GM21528 (cell line): ENCODE data around the gene GRP.

Experiments used
- ATAC-seq: cut with Tn5 transposase; IDR thresholded peaks from one replicate; pipeline ENCODE4 v1.9.1; 2021; ENCODE audit warnings: mild to moderate bottlenecking, moderate library complexity; ENCODE audit not compliant: unreplicated experiment, low FRiP score

GRP gene

GRCh38 chr18:59219672-59220163, at the start of gene GRP:
GRP (plus strand) TSS chr18:59220158; CDS start chr18:59220266, 108 bp downstream.
- no peak for ATAC-seq

DNA sequence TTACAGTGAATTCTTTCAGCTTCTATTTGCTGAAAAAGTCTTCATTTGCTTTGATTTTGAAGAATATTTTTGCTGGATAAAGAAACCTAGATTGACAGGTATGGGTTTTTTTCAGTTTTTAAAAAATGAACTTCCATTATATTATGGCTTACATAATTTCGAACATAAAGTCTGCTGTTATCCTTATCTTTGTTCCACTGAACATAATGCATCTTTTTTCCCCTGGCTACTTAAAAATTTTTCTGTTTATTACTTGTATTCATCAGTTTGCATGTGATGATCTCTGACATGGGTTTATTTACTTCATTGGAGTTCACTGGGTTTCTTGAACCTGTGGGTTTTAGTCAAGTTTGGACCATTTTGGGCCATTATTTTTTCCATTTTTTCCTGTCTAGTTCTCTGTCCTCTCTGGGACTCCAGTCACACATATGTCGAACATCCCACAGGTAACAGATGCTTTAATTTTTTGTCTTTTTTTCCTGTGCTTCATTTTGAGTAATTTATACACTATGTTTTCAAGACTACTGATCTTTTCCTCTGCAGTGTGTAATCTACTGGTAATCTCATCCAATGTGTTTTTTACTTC, 47.2 kb upstream of the GRP start:
- no peak for ATAC-seq

DNA sequence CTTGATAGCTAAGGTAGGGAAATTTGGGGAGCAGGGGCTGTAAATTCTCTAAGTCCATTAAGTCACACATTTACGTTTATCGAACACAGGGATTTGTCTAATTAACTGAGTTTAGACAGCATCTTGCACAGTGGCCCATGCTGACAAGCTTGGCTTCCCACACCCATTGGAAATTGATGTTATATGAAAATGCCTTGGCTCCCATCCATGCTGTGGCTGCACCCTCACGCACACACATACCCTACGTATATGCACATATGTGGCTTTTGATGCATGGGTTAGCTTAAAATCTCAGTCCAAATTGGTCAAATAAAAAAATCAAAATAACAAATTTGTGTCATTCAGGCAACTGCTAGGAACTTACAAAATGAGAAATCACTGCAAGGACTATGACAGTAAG, 42.5 kb upstream of the GRP start:
- ATAC-seq: no peak

DNA sequence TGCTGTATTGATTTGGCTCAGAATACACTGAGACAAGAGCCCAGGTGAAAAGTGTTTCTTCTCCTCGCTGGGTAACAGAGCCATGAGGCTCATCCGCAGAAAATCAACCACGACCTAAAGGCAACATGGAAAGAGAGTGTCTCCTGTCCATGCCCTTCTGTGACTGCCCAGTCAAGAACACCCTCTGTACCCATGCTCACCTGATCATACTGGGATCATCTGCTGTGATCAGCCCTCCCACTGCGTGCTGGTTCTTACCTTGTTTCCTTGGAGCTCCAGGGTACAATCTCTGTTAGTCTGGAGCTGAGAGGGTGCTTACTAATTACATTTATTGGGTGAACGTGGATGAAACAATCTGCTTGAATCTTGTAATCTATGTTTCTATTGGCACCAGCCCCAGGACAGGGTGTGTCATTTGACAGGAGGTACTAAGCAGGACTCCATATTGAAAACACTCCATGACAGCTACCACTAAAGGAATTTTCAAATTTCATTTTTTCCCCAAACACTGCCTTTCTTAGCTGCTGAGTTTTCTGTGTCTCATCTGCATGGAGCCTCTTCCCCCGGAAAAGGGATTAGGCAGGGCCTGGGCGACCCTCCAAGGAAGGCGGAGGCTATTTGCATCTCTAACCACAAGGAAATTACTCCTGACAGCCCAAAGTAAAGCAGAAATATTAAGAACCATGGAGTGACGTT, 39.7 kb upstream of the GRP start:
- ATAC-seq: no peak

GRCh38 chr18:59182673-59183072, 37.3 kb upstream of the GRP start:
- ATAC-seq: no peak

DNA sequence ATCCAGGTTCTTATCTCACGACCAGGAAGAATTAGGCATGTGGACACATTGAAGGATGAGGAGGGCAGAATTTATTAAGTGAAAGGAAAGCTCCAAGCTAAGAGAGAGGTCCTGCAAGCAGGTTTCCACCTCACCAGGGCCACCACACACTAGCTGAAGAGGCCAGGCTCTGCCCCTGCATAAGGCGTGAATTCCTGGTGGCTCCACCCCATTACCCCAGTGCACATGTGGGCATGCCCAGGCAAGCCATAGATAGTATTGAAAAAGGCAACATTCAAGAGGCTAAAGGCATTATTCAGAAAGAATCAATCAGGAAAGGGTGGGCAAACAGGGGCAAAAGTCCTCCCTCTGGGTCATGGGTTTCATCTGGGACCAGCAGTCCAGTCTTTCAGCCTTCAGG, 30.9 kb upstream of the GRP start:
- no peak for ATAC-seq

DNA sequence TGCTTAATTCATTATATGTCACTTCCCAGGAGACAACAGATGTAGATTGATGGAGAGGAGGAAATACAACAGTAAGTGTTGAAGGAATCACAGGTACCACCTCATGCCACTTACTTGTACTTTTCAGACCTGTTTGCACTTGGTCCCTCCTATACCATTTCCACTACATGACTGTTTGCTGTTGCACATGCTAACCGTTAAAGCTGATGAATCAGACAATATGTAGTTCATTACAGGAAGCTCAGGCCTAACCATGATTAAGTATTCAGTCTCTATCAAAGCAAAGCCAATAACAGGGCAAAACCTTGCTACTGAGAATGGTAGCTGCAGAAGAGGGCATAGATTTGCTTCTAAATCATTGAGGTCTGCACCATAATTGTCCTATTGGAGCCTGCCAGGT, 30.2 kb upstream of the GRP start:
- no peak for ATAC-seq

DNA sequence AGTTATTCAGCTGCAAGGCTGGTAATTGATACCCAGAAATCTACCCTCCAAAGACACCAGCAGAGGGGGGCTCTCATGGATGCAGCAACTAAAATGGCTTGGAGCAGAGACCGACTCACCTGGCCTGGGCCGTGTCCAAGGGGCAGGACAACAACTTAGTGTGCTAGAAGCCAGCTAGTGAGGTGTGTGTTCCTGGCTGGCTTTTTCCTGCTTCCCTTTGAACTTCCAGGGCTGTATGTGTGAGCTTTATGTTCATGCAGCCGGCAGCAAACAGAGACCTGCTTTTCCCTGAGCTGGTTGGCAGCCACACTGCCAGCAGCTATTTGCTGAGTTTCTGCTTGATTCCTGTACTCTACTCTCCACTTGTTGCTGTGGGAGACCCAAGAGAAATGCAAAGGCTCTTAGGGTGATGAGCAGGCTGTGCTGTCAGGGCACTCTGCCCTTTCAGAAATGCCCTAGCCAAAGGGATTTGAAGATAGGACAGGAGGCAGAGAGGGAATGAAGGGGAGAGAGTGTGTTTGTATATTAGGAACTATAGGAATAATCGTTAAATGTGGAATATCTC, 23.7 kb upstream of the GRP start:
- ATAC-seq: no peak

DNA sequence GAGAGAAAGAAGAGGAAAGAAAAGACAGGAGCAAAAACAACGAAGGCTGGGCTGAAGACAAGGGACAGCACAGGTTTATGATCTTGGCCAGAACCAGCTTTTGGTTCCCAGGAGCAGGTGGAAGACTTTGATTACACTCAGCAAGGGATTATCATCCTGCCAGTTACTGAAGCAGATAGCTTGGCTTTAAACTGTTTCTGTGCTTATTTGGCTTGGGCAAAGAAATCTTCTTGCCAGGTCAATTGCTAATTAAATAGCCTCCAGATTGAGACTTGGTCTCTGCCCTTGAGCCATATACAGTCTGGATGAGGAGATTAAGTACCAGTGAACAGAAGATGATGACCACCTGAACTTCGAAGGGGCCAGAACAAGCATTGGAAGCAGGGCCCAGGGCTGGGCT, 22.3 kb upstream of the GRP start:
- no peak for ATAC-seq

DNA sequence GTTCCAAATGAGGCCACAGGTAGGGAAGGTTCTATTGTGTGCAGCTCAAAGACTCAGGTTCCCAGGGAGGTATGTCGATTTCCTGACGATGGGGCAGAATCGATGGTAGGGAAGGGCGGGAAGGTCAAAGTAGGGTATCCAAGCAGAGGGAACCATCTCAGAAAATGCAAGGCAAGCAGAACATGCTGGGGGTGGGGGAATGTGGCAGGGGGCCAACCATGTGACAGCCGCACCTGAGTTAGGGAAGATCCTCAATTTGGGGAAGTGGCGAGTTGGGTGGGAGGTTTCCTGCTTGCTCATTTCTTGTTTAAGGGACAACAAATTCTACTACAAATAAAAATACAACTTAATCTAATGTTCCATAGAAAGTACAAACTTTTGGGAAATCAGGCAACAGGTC, 21.7 kb upstream of the GRP start:
- ATAC-seq: no peak

GRCh38 chr18:59200787-59201186, 19.2 kb upstream of the GRP start:
- no peak for ATAC-seq

- no peak for ATAC-seq
Measured at GRCh38 chr18:59202258-59202820, 17.6 kb upstream of the GRP start.

DNA sequence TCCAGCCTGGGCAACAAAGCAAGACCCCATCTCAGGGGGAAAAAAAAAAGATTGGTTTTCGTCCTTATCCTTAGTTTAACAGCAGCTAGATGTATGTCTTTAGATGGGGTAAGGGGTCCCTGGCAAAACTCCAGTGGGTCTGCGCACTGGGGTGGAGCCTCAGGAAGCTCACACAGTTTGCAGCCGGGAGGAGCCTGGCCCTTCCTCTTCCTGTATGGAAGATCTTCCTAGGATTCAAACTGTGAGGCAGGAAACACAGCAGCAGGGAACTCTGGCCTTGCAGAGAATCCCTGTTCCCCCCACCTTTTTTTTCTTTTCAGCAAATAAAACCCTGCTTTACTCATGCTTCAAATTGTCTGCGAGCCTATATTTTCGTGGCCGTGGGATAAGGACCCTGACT, 12.5 kb upstream of the GRP start:
- no peak for ATAC-seq

- ATAC-seq: no peak
Measured at GRCh38 chr18:59208602-59209125, 11.3 kb upstream of the GRP start.

GRCh38 chr18:59210299-59210698, 9.7 kb upstream of the GRP start:
- ATAC-seq: no peak

DNA sequence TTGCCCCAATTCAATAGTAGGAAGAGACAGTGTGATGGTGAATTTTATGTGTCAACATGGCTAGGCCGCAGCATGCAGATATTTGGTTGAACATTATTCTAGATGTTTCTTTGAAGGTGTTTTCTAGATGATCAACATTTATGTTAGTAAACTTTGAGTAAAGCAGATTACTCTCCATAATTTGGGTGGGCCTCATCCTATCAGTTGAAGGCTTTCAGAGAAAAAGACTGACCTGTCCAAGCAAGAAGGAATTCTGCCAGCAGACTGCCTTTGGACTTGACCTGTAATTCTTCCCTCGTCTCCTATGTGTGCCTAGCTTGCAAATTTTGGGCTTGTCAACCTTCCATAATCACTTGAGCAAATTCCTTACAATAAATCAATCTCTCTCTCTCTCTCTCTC, 8.3 kb upstream of the GRP start:
- ATAC-seq: no peak

DNA sequence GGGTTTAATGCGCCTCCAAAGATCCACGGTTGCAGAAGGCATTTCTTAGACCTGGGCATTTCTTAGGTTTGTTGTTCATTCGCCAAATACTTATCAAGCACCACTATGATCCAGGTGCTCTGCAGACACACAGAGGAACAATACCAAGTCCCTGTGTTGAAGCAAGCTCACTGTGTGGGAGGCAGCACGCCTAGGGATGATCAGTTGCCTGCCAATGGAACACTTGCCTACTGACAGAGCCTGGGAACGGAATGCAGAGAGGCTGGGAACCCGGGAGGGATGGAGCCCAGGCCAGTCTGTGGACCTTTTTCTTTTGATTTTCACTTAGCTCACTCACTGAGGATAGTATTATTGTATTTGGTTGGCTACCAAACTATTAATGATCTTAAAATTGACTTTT, 1.9 kb upstream of the GRP start:
- ATAC-seq: no peak

DNA sequence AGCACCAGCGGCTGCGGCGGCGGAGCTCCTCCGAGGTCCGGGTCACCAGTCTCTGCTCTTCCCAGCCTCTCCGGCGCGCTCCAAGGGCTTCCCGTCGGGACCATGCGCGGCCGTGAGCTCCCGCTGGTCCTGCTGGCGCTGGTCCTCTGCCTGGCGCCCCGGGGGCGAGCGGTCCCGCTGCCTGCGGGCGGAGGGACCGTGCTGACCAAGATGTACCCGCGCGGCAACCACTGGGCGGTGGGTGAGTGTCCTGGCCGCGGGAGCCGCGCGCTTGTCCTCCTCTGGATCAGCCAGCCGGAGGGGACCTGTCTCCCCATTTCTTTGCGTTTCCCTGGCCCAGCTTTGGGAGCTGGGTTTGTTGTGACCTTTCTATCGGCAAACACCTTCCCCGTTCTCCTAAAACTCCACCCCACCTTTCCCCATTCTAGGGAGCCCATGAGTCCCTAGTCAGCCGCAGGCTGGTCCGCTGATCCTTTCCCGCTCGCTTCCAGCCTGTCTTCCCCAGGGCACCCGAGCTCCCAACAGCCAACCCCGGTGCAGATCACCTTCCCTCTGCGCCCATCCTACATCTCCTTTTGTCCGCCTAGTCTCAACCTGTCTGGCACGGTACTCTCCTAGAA, 316 bp downstream of the GRP start:
- no peak for ATAC-seq

GRCh38 chr18:59220784-59221765, 1.1 kb downstream of the GRP start:
- no peak for ATAC-seq

DNA sequence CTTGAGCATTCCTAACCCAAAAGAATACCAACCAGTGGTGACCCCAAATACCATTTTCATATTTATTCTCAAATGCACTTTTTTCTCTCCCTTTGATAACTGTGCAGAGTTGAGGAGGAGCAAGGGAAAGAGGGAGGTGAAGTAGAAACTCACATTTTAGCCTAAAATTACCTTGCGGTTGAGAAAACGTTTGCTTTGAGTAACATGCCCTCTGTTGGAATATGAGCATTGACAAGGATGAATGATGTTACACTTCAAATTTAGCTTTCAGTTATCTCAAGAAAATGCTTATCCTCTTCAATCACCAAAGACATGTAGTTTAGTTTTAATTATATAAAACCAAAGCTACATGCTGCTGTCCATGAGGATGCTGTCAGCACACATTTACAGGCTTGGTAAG, 2.4 kb downstream of the GRP start:
- ATAC-seq: no peak
